22Rv1 (cell line): ENCODE measurements around the gene TXNL4A.
A peak's percentile ranks its signal among the peaks of the same experiment; 100 is the strongest.

Source experiments
- H3K27ac ChIP-seq: fragments of 450-650 bp; 2 replicates; pipeline ENCODE4 v1.5.1; 2017
- ZFX ChIP-seq: fragments of 450-650 bp; IDR thresholded peaks from 2 replicates; pipeline ENCODE4 v1.6.1; 2017; ENCODE audit warnings: antibody characterized with exemption, borderline replicate concordance
- TF ChIP-seq, protein P1 (sequence below): fragments of 450-650 bp; IDR thresholded peaks from 2 replicates; pipeline ENCODE4 v1.5.1; 2017; ENCODE audit warnings: mild to moderate bottlenecking

TXNL4A gene

DNA sequence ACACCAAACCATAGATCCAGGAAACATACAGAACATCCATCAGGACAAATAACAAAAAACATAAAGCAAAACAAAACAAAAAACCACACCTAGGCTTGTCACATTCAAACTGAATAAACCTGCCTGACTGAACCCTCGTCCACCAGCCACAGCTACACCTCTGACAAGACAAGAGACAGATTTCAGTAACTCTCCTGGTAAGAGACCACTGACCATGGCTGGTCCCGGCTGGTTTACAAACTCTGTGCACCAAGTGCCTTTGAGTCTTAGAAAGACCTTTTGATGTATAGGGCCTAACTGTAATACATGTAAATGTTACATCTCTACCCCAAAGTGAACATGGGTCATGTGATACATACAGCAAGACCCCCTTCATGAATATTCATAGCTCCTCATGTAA lies 32.1 kb downstream of the TXNL4A start:
- no peak overlapping the region for H3K27ac ChIP-seq
- TF ChIP-seq, protein P1, sequence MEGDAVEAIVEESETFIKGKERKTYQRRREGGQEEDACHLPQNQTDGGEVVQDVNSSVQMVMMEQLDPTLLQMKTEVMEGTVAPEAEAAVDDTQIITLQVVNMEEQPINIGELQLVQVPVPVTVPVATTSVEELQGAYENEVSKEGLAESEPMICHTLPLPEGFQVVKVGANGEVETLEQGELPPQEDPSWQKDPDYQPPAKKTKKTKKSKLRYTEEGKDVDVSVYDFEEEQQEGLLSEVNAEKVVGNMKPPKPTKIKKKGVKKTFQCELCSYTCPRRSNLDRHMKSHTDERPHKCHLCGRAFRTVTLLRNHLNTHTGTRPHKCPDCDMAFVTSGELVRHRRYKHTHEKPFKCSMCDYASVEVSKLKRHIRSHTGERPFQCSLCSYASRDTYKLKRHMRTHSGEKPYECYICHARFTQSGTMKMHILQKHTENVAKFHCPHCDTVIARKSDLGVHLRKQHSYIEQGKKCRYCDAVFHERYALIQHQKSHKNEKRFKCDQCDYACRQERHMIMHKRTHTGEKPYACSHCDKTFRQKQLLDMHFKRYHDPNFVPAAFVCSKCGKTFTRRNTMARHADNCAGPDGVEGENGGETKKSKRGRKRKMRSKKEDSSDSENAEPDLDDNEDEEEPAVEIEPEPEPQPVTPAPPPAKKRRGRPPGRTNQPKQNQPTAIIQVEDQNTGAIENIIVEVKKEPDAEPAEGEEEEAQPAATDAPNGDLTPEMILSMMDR: no peak
- TF ChIP-seq ZFX: no peak

DNA sequence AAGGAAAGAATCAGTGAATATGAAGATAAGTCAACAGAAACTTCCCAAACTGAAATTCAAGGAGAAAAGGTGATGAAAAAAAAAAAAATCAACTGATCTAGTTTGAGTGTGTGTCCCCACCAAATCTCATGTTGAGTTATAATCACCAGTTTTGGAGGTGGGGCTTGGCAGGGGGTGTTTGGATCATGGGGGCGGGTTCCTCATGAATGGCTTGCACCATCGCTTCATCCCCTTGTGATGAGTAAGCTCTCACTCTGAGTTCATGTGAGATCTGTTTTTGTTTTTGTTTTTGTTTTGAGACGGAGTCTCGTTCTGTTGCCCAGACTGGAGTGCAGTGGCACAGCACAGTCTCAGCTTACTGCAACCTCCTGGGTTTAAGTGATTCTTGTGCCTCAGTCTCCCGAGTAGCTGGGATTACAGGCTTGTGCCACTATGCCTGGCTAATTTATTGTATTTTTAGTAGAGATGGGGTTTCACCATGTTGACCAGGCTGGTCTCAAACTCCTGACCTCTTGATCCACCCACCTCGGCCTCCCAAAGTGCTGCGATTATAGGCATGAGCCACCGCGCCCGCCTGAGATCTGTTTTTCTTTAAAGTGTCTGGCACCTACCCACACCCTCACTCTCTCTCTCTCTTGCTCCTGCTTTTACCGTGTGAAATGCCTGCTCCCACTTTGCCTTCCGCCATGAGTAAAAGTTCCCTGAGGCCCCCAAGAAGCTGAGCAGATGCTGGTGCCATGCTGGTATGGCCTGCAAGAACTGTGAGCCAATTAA lies 32.9 kb downstream of the TXNL4A start:
- no peak for TF ChIP-seq ZFX
- no peak overlapping the region for H3K27ac ChIP-seq

DNA sequence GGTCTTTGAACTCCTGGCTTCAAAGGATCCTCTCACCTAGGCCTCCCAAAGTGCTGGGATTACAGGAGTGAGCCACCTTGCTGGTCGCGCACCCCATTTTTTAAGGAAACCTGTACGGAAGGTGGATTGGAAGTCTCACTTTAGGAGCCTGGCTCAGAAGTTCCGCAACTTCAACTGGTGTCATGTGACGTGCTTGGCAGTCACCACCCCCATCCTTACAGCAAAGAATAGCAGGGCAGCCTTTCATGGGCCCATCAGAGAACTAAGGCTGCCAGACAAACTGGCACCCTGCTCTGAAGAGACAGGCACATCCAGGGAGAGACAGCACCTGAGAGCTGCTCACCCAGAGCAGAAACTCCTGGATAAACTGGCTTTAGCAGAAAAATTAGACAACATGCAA lies 33.6 kb downstream of the TXNL4A start:
- TF ChIP-seq, protein P1: no peak
- TF ChIP-seq ZFX: no peak
- peak overlapping the region; percentile 43; the same call in 1 of the 2 replicates for H3K27ac ChIP-seq

DNA sequence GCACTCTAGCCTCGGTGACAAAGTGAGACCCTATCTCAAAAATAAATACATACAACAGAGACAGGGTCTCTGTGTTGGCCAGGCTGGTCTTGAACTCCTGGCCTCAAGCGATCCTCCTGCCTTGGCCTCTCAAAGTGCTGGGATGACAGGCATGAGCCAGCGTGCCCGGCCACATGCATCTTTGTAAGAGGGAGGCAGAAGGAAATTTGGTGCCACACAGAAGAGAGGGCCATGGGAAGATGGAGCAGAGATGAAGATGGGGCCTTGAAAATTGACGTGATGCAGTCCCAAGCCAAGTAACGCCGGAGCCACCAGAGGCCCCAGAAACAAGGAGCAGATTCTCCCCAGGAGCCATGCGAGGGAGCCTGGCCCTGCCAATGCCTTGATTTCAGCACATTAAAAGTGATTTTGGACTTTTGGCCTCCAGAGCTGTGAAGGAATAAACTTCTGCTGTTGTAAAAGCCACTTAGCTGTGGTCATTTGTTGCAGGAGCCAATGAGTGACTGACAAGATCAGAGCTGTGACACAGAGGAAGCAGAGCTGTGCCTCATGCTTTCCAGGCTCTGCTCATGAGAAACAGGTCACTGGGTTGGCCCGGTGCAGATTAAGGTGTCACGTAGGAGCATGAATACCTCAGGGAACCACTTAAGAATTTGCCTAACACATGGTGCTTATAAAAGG lies 34.3 kb downstream of the TXNL4A start:
- TF ChIP-seq ZFX: no peak
- TF ChIP-seq, protein P1: no peak
- H3K27ac ChIP-seq: peak overlapping the region; percentile 43

DNA sequence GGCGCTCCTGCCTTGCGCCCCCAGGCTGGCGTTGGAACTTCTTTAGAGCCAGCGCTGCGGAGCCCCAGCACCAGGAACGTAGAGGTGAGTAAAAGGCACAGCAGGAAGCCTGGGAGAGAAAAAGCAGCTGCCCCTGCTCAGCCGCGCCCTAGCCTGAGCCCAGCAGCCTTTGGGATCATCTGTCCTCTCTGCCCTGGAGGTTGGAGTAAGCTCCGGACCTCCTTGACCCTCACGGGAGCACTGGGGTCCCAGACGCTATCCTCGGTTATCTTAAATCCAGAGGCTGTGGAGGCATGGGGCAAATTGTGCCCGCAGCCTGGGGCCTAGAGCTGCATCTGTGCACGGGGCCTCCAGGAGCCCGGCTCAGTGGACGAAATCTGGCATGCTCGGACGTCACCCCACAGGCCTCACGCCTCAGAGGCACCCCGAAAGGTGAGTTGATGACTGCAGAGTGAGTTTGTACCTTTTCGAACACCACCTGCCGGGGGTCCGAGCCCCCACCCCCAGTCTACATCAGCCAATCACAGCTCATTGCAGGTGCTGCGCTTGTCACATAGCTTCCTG lies 35.3 kb downstream of the TXNL4A start:
- TF ChIP-seq, protein P1: no peak
- TF ChIP-seq ZFX: no peak
- H3K27ac ChIP-seq: no peak overlapping the region

DNA sequence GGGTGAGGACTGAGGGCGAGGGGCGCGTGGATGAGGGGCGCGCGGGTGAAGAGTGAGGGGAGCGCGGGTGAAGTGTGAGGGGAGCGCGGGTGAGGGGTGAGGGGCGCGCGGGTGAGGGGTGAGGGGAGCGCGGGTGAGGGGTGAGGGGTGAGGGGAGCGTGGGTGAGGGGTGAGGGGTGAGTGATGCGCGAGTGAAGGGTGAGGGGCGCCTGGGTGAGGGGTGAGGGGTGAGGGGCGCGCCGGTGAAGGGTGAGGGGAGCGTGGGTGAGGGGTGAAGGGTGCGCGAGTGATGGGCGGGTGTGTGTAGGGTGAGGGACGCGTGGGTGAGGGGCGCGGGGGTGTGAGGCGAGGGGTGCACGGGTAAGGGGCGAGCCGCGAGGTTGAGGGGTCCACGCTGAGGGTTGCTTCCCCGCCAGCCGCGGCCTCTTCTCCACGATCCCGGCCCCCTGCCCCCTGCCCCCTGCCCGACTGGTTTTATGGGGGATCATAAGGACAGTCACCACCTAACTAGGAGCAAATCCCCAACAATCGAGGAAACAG lies 35.8 kb downstream of the TXNL4A start:
- H3K27ac ChIP-seq: no peak overlapping the region
- TF ChIP-seq ZFX: no peak
- TF ChIP-seq, protein P1: no peak

DNA sequence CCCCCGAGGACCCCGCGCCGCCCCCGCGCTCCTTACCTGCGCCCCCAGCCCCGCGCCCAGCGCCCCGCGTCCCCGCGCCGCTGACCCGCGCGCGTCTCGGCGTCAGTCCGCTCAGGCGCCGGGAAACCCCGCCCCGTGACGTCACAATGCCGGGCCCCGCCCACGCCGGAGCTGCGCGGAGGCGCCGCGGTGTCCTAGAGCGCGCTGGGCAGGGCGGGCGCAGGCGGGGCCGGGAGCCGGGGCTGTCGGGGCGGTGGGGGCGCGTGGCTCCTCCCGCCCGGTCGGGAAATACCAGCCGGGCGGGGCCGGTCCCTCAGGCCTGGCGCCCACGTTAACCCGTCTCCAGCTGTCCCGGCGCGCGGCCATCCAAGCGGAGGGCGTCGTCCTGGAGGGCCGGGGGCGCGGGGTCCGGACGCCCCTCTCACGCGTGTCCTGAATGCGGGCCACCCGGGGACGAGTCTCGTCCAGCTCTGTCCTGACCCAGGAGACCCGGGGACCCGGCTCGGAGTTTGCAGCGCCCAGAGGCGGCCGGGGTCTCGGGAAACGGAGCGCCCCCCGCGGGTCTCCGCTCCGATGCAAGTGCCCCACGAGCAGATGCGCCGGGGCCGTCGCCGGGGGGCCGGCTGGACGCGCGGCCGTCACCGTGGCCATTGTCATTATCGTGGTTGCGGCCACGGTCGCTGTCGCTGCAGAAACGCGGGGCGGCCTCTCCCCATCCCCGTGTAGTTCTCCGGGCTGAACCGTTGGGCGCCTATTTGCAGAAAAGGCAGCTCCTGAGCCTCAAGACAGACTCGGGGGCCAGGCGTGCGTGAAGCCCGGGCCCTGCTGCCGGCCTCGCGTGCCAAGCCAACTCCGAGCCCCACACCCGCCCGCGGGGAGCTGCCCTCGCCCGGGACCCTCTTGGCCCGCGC lies 36.6 kb downstream of the TXNL4A start, which contains the start of gene SLC66A2:
TSS of gene SLC66A2 (minus strand) at position 109 of the 911 bp plus-strand sequence. CDS start 727 bp downstream, outside the sequence.
- TF ChIP-seq ZFX: no peak
- TF ChIP-seq, protein P1: no peak
- H3K27ac ChIP-seq: peak within 1 kb of the TSS; percentile 55
